GM19239 (cell line): ENCODE data around the gene RASL11A.
"Not testable (repeated sequence)": the region's sequence is repeated elsewhere in the genome, so short reads cannot be mapped to it uniquely, and the experiment has no call there.

Experiments
- DNase-seq: peaks from one replicate; pipeline ENCODE4 v3.0.0; 2011; ENCODE audit warnings: low spot score; ENCODE audit not compliant: insufficient read length
- FAIRE-seq: peaks from 2 replicates; lab custom pipeline; 2011; peaks lifted over from hg19 to GRCh38; lab: Jason Lieb, UNC

The RASL11A gene

DNA sequence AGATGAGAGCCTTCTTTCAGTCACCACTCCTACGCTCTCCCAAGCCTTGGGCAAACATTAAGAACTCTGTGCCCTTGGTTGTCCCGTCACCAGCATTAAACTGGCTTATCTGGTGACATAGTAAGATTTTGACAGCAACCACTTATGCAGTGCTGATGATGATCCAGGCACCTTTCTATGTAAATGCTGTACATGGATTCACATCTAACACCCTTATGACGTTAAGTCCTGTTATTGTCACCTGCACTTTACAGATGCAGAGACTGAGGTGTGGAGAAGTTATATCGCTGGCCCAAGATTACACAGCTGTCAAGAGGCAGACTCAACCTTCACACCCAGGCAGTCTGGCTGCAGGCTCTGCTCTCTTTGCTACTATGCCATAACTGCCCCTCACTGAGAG is 25.0 kb downstream of the RASL11A start:
- DNase-seq (no peak), FAIRE-seq (no peak)

DNA sequence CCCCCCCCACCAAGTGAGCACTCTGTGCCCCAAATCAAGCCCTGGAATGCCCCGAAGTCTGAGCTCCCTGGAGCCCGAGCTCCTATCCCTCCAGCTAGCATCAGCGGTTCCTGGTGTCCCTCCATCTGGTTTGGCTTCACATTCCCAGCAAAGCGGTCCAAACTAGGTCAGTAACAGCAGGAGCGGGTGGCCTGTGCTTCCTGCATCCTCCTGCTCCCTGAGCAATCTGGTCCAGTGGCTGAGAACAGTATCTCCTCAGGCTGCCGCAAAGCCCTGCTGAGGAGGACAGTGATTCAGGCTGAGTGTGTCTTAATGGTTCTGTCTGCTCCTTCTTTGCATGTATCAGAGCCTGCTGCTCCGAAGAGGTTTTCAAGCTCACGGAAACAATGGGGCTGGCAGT is 25.9 kb downstream of the RASL11A start:
- FAIRE-seq (no peak), DNase-seq (no peak)

DNA sequence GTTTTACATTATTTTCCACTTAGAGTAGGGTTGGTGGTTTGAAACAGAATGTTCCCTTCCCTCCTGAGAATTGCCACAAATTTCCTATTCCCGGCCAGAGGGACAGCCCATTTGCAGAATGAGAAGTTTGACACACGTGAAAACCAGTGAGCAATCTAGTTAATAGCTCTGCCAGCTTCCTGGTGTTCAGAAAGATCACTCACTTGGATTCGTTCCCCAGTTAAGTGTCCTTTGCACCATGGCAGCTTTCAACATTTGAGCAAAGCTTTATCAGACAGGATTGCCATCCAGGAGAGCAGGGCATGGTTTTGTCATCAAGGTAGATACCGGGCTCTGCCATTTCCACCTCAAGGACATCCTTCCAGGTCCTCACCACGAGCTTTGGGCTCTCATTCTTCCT is 28.2 kb downstream of the RASL11A start:
- DNase-seq (no peak), FAIRE-seq (no peak)

DNA sequence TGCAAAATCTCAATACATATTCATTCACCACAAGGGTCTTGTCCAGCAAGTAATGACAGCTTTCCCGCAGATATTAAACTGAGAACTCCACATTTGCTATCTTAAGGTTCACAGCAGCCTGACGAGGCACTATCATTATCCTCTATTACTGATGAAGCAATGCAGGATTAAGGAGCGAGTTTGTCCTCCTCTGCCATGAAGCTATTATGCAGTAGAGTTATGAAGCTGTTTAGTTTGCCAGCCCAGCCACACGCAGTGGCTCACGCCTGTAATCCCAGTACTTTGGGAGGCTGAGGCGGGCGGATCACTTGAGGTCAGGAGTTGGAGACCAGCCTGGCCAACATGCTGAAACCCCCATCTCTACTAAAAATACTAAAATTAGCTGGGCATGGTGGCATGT is 29.8 kb downstream of the RASL11A start:
- FAIRE-seq, result not testable (repeated sequence)

DNA sequence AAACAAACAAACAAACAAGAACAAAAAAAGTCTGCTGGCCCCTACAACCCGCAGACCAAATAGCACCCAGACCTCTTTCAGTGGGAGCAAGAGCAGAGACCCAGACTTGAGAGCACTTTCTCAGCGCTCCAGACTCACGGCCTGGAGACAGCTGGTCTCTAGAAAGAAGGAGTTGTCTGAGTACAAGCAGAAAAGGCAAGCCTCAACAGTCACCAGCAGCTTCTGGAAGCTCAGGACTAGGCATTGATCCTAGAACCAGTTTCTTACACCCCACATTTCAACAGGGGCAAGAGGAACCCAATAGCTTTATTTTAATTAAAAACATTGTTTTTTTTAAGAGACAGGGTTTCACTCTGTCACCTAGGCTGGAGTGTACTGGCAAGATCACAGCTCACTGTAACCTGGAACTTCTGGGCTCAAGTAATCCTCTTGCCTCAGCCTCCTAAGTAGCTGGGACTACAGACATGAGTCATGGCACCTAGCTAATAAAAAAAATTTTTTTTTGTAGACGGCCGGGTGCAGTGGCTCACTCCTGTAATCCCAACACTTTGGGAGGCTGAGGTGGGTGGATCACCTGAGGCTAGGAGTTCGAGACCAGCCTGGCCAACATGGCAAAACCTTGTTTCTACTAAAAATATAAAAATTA is 30.4 kb downstream of the RASL11A start:
- DNase-seq, result no peak
- FAIRE-seq, result no peak

More for the DNA sequence above, 29.8 kb downstream of the RASL11A start:
- not testable (repeated sequence) for DNase-seq

DNA sequence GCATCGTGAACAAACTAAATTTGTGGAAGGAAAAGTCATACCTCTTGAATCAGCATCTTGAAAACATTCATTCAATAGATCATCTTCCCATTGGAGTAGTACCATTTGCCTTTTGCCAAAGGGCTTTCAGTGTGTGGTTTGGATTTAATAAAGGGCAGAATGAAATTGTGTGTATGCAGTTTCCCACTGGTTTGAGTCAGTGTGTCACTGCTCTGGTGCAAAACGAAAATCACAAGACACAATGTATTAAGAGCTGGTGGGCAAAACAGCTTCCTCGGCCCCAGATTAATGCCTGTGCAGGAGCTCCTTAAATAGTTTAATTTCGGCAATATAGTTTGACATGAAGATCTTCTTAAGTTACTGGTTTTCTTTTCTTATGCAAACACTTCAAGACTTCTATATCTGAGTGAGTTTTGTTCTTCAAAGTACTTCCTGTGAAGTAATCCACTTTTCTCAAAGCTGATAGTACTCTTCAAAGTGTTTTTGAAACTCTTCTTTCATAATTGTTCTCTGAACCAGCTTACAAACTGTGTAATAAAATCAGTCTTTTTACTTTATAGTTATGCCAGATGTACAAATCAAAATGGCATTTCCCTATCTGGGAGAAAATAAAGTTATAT is 32.1 kb downstream of the RASL11A start:
- FAIRE-seq, result no peak
- DNase-seq, result no peak

DNA sequence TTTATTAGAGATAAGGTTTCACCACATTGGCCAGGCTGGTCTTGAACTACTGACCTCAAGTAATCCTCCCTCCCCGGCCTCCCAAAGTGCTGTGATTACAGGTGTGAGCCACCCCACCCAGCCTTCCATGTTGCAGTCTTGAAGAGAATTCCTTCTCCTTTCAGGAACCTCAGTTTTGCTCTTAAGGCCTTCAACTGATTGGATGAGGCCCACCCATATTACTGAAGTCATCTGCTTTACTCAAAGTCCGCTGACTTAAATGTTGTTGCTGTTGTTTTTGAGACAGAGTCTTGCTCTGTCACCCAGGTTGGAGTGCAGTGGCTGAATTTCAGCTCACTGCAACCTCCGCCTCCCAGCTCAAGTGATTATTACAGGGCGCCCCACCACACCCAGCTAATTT is 33.5 kb downstream of the RASL11A start:
- FAIRE-seq, result no peak

DNA sequence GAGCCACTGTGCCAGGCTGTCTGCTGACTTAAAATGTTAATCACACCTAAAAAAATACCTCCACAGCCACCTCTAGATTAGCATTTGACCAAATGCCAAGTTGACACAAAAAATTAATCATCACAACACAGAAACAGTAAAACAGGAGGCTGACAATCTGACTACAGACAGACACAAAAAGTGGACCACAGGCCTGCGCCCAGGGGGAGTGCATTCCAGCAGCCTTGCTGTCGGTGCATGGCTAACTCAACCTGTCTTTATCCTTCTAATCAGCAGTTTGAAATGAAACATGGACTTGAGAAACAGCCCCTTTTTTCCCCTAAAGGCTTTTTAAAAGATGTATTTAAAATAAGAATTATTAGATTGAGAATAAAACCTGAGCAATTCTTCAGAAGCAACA is 34.0 kb downstream of the RASL11A start:
- no peak for DNase-seq
- no peak for FAIRE-seq

More for the DNA sequence above, 33.5 kb downstream of the RASL11A start:
- DNase-seq, result no peak

DNA sequence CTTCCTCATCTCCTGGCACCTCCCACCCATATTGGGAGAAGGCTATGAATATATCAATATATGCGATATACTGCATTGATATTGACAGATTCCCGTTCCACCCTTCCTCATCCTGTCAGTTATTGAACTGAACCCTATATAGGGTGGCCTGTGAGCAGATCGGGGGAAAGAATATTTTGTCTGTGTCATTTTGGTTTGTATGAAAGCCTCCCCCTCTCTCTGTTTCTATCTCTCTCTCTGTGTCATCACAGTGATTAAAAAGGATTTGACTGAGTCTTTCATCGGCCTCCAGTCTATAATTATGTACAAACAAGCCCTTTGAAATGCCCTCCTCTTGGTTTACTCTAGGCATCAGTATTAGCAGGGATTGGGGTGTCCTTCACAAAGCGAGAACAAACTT is 35.7 kb downstream of the RASL11A start:
- FAIRE-seq (no peak), DNase-seq (no peak)

DNA sequence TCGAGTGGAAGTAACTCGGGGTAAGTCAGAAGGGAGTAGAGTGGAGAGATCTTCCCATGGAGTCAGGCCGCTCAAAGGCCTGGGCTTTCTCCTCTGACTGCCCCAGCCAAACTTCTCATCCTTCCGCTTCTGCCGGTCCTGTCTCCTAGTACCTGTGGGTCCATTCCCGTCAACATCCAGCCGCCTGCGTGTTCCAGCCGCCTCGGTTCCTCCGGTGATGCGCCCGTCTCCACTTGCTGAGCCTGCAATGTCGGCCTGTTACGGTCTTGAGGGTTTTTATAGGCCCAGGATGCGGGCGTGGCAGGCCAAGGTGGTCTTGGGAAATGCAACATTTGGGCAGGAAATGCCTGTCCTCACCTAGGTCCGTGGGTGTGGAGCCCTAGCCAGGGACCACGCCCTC is 38.3 kb downstream of the RASL11A start:
- FAIRE-seq (no peak), DNase-seq (no peak)

DNA sequence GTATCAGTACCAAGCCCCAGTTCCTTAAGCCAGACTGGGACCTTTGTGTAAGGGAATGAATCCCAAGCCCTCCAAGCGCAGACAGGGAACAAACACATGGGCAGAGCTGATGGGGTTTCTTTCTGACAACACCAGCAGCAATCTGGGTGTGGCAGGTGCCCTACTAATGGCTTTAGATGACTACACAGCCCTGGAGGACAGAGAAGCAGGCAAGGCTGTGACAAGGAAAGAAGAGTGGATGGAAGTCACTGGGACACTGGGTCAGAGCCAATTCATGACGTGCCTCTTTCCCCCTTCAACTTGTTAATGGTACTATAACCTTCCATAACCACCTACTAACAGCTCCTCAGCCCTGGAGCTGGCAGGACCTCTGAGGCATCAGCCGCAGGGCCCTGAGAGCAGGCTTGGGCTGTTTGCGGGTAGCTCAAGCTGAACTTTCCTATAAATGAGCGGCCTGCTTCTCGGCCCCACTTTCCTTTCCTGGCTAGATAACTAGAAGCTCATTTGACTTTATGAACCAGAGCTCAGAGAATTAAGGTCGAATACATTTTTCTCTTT is 38.9 kb downstream of the RASL11A start:
- DNase-seq (no peak), FAIRE-seq (no peak)

DNA sequence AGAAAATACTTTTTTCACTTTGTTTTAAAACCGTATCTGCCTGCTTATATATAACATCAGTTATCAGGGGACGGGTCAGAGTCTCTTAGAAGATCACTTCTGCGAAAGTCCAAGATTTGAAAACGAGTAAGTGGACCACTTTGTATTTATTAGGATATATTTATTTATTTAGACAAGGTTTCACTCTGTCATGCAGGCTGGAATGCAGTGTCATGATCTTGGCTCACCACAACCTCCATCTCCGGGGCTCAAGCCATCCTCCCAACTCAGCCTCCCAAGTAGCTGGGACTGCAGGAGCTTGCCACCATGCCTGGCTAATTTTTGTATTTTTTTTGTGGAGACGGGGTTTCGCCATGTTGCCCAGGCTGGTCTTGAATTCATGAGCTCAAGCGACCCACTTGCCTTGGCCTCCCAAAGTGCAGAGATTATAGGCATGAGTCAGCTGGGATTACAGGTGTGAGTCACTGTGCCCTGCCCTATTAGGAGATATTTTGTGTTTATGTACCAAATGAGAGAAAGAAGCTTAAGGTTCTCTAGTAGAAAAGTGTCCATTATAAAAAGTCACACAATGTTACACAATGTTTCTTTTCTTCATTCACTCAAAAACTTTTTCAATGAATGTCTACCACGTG is 39.5 kb downstream of the RASL11A start:
- DNase-seq (no peak), FAIRE-seq (no peak)

DNA sequence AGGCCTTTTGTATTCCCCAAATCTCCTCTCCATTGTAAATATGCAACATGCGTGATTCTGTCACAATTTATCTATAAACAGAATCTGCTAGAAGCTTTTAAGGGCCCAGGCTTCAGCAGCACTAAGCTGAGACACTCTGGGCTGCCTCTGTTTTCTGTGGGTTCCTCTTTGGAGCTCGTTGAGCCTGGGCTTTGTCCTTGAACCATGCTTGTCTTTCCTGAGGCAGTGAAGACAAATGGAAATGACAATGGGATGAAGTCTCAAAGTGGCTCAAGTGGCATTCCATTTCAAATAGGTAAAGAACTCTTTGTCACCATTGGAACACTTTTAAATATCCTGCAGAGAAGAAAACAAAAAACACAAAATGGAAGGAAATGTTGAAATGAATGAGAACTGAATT is 40.3 kb downstream of the RASL11A start:
- DNase-seq (no peak), FAIRE-seq (no peak)

DNA sequence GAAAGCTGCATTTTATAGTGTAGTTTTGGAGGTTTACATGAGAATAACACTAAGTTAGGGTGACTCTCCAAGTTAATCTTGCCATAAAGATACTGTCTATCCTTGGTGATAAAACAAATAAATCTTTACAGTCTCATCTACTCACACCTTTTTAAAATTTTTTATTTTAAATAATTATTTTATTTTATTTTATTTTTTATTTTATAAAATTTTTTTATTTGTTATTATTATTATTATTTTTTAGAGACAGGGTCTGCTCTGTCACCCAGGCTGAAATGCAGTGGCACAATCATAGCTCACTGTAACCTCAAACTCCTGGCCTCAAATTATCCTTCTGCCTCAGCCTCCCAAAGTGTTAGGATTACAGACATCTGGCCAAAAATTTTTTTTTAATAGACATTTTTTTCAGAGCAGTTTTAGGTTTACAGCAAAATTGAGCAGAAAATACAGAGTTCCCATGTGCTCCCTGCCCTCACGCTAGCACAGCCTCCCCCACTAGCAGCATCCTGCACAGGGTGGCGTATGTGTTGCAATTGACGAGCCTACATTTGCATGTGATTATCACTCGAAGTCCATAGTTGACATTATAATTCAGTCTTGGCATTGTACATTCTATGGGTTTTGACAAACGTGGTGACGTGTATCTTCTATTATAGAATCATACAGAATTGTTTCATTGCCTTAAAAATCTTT is 41.0 kb downstream of the RASL11A start:
- DNase-seq, result no peak
- no peak for FAIRE-seq

DNA sequence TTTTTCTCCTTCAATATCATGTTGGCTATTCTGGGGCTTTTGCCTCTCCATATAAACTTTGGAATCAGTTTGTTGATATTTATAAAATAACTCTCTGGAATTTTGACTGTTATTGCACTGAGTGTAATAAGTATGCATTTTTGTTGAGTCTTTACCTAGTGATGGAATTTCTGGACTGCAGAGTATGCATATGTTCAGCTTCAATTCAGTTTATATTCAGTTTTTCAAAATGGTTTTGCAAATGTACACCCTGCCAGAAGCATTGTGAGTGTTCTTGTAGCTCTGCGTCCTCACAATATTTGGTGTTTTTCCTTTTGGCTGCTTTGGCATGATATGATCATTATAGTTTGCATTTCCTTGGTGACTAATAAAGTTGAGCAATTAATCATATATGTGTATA is 43.1 kb downstream of the RASL11A start:
- DNase-seq (no peak), FAIRE-seq (no peak)

DNA sequence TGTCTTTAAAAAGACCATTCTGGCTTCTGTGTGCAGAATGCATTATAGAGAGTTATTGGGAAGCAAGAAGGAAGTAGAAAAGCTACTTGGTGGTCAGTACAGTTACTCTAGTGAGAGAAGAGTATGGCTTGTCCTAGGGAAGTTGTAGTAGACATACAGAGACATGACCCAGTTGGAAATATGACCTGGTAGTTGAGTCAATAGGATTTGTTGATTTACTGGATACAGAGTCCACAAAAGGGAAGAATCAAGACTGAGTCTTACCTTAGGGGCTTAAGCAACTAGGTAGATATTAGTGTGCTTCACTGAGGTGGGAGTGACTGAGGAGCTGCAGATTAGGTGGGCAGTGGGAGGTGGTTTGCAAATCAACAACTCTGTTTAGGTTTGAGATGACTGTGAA is 48.8 kb downstream of the RASL11A start:
- no peak for DNase-seq
- FAIRE-seq, result no peak

DNA sequence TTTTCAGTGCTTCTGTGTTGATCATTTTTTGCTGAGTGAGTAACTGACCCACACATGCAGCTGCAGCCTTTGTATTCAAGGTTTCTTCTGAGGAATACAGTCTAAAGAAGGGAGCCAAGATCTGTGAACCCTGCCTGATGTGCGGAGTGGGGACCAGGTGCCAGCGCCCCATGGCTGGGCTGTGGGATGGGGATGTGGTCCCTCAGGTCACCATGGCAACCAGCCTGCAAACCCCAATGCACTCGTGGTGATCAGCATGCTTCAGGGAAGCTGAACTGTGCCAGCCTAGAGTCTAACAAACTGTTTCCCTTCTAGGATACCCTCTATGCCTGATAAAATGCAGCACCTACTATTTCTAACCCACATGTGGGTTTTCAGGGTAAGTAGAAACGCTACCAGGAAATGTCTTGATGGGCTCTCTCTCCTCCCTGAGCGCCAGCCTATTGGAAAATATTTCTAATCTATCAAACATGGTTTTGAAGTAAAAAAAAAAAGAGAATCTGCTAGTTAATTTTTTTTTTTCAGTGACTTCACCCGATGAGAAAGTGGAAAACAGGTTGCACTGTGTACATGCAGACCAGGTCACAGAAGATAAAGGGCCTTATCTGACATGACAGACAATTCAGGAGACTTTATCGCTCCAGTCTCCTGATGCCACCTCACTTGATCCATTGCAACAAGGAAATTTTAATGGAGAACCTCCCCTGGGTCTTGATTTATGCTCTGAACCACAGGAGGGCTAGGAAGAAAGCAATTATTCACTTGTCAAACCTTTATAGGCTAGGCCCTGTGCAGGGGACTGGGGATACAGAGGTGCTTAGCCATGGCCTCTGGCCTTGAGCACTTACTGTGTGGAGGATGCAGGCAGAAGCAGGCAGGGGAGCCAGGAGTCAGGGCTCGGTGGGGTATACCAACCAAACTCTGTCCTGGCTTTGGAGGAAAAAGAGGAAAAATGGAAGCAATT is 51.1 kb downstream of the RASL11A start:
- DNase-seq (no peak), FAIRE-seq (no peak)

DNA sequence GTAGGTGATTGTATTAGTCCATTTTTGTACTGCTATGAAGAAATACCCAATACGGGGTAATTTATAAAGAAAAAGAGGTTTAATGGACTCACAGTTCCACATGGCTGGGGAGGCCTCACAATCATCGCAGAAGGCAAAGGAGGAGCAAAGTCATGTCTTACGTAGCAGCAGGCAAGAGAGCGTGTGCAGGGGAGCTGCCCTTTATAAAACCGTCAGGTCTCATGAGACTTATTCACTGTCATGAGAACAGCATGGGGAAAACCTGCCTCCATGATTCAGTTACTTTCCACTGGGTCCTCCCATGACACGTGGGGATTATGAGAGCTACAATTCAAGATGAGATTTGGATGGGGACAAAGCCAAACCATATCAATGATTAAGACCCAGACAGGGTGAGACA is 51.8 kb downstream of the RASL11A start:
- not testable (repeated sequence) for DNase-seq, FAIRE-seq
